Esophagus (tissue), 2 donors: ENCODE data around the gene GRK5. TPM values are rescaled to one million over a fixed set of nuclear protein-coding genes. Genes with fewer than 3 reads are reported as not detected.

ENCODE experiments used
- H3K27ac ChIP-seq, 2 donors: one replicate each; pipeline ENCODE4 v1.5.1; 2013; ENCODE audit warnings: low read depth in 2 of 2, mild to moderate bottlenecking in 2 of 2, inconsistent platforms in 1 of 2, low read length in 1 of 2, moderate library complexity in 1 of 2
- H3K27me3 ChIP-seq, 2 donors: one replicate each; pipeline ENCODE4 v1.6.1; 2013; ENCODE audit warnings: low read length in 2 of 2, control low read depth in 1 of 2, mild to moderate bottlenecking in 1 of 2; ENCODE audit not compliant: insufficient read depth in 2 of 2, control insufficient read depth in 1 of 2
- H3K36me3 ChIP-seq, 2 donors: one replicate each; pipeline ENCODE4 v1.6.1; 2013; ENCODE audit warnings: low read length in 1 of 2; ENCODE audit not compliant: control insufficient read depth in 2 of 2, insufficient read depth in 2 of 2
- H3K4me1 ChIP-seq, 2 donors: one replicate each; pipeline ENCODE4 v1.6.1; 2013; ENCODE audit warnings: low read length in 1 of 2; ENCODE audit not compliant: control insufficient read depth in 2 of 2, insufficient read depth in 2 of 2
- H3K4me3 ChIP-seq, 2 donors: one replicate each; pipeline ENCODE4 v1.5.1; 2013; ENCODE audit warnings: low read length in 2 of 2, mild to moderate bottlenecking in 2 of 2, low read depth in 1 of 2, moderate library complexity in 1 of 2
- H3K9me3 ChIP-seq, 2 donors: one replicate each; pipeline ENCODE4 v1.6.1; 2013; ENCODE audit warnings: mild to moderate bottlenecking in 2 of 2, low read depth in 1 of 2, low read length in 1 of 2, moderate library complexity in 1 of 2; ENCODE audit not compliant: control insufficient read depth in 2 of 2, insufficient read depth in 1 of 2
- WGBS, 2 donors: extraction: QIAGEN DNeasy Blood & Tissue Kit; methylation state at CpG; one replicate each; pipeline ENCODE4 v1.1.7; 2013; 5-methylcytosine and 5-hydroxymethylcytosine counted together
- polyA plus RNA-seq, 2 donors: library from polyadenylated mRNA; stranded (reverse); fragments of 200-250 nt; gene quantifications; one replicate each; pipeline ENCODE4 v1.2.3, GENCODE V29; 2013
- donor health status: healthy with polysubstance abuse.
- donor health status: Bipolar disorder and iron deficiency.

The GRK5 gene
- polyA plus RNA-seq, 2 donors = 3.1 to 5.2 TPM

- WGBS, 2 donors = 55 to 70% methylated on average over 5 of the region's 5 CpGs
- no peaks in the 10 kb centered on the region for H3K27me3 ChIP-seq
- no peak overlapping the region for H3K4me3 ChIP-seq
- H3K27ac ChIP-seq = no peak overlapping the region
- no peaks in the 10 kb centered on the region for H3K36me3 ChIP-seq
- no peaks in the 10 kb centered on the region for H3K9me3 ChIP-seq
- H3K4me1 ChIP-seq = peaks cover 5 to 7% of the 10 kb centered on the region in 2 donors
These were observed 37.9 kb downstream of the GRK5 start for GRCh38 chr10:119245272-119245671.

- 32 to 56% methylated on average over 16 of the region's 16 CpGs for WGBS, 2 donors
These were observed 39.6 kb downstream of the GRK5 start for GRCh38 chr10:119246862-119247549.

GRCh38 chr10:119247550-119247894 is 40.2 kb downstream of the GRK5 start:
- Histone ChIP-seq H3K27me3 (no peaks in the 10 kb centered on the region), H3K4me3 (no peak overlapping the region), H3K4me1 (peaks cover 5% of the 10 kb centered on the region in 2 donors), H3K27ac (no peak overlapping the region), H3K36me3 (no peaks in the 10 kb centered on the region), H3K9me3 (no peaks in the 10 kb centered on the region)

More at GRCh38 chr10:119246862-119247549, 39.6 kb downstream of the GRK5 start:
- Histone ChIP-seq H3K36me3 (no peaks in the 10 kb centered on the region), H3K4me1 (peaks cover 5% of the 10 kb centered on the region in 2 donors), H3K27ac (peak overlapping the region; percentile 5 to 78), H3K9me3 (no peaks in the 10 kb centered on the region), H3K4me3 (no peak overlapping the region), H3K27me3 (no peaks in the 10 kb centered on the region)

- no peak overlapping the region for H3K27ac ChIP-seq
- no peak overlapping the region for H3K4me3 ChIP-seq
- H3K36me3 ChIP-seq = no peaks in the 10 kb centered on the region
- WGBS, 2 donors = 84 to 93% methylated on average over 3 of the region's 3 CpGs
- H3K9me3 ChIP-seq = no peaks in the 10 kb centered on the region
- H3K27me3 ChIP-seq = no peaks in the 10 kb centered on the region
- H3K4me1 ChIP-seq = peaks cover 5 to 8% of the 10 kb centered on the region in 2 donors
These were observed 40.8 kb downstream of the GRK5 start for GRCh38 chr10:119248184-119248583.

GRCh38 chr10:119248681-119249080 is 41.3 kb downstream of the GRK5 start:
- Histone ChIP-seq H3K4me3 (no peak overlapping the region), H3K4me1 (peaks cover 5 to 8% of the 10 kb centered on the region in 2 donors), H3K27ac (no peak overlapping the region), H3K9me3 (no peaks in the 10 kb centered on the region), H3K27me3 (no peaks in the 10 kb centered on the region), H3K36me3 (no peaks in the 10 kb centered on the region)
- 92 to 94% methylated on average over 4 of the region's 4 CpGs for WGBS, 2 donors

GRCh38 chr10:119250641-119251314 is 43.4 kb downstream of the GRK5 start:
- H3K36me3 ChIP-seq = no peaks in the 10 kb centered on the region
- H3K4me1 ChIP-seq = peaks cover 7 to 8% of the 10 kb centered on the region in 2 donors
- peak overlapping the region in 1 of 2 donors; percentile 28 for H3K27ac ChIP-seq
- H3K4me3 ChIP-seq = no peak overlapping the region
- no peaks in the 10 kb centered on the region for H3K9me3 ChIP-seq
- 59 to 63% methylated on average over 10 of the region's 10 CpGs for WGBS, 2 donors
- H3K27me3 ChIP-seq = no peaks in the 10 kb centered on the region

- H3K27ac ChIP-seq = peak overlapping the region; percentile 63 to 68
- WGBS, 2 donors = 64 to 66% methylated on average over 7 of the region's 7 CpGs
- peaks cover 7 to 8% of the 10 kb centered on the region in 2 donors for H3K4me1 ChIP-seq
These were observed 43.9 kb downstream of the GRK5 start for GRCh38 chr10:119251315-119251708.

GRCh38 chr10:119252051-119252465 is 44.7 kb downstream of the GRK5 start:
- H3K27ac ChIP-seq = peak overlapping the region in 1 of 2 donors; percentile 68
- H3K9me3 ChIP-seq = no peaks in the 10 kb centered on the region
- peaks cover 2 to 3% of the 10 kb centered on the region in 2 donors for H3K4me1 ChIP-seq

More at GRCh38 chr10:119251315-119251708, 43.9 kb downstream of the GRK5 start:
- Histone ChIP-seq H3K9me3 (no peaks in the 10 kb centered on the region), H3K27me3 (no peaks in the 10 kb centered on the region), H3K4me3 (no peak overlapping the region), H3K36me3 (no peaks in the 10 kb centered on the region)

GRCh38 chr10:119252470-119253151 is 45.2 kb downstream of the GRK5 start:
- H3K36me3 ChIP-seq = no peaks in the 10 kb centered on the region
- H3K4me1 ChIP-seq = peaks cover 2 to 3% of the 10 kb centered on the region in 2 donors
- no peaks in the 10 kb centered on the region for H3K27me3 ChIP-seq
- 89 to 91% methylated on average over 10 of the region's 10 CpGs for WGBS, 2 donors
- no peak overlapping the region for H3K4me3 ChIP-seq
- H3K27ac ChIP-seq = peak overlapping the region; percentile 65 to 68
- no peaks in the 10 kb centered on the region for H3K9me3 ChIP-seq

More at GRCh38 chr10:119252051-119252465, 44.7 kb downstream of the GRK5 start:
- no peaks in the 10 kb centered on the region for H3K27me3 ChIP-seq
- WGBS, 2 donors = 79 to 80% methylated on average over 8 of the region's 8 CpGs
- H3K36me3 ChIP-seq = no peaks in the 10 kb centered on the region
- H3K4me3 ChIP-seq = no peak overlapping the region
